HEK293T (cell line): ENCODE data around the gene DTYMK.

Source experiments
- CTCF ChIA-PET: fragments of 350-600 bp; formaldehyde crosslinking; extraction: SDS; loops from one replicate; lab custom pipeline; 2021; ENCODE audit warnings: antibody characterized with exemption, inconsistent platforms; lab: Yijun Ruan, JAX
- POLR2A ChIA-PET: fragments of 350-600 bp; formaldehyde crosslinking; extraction: SDS; loops from one replicate; lab custom pipeline; 2020; ENCODE audit warnings: antibody characterized with exemption, inconsistent platforms; lab: Yijun Ruan, JAX
- DNase-seq: peaks from one replicate; pipeline ENCODE4 v3.0.0; 2012; ENCODE audit warnings: mixed read lengths; ENCODE audit errors: extremely low spot score
- ARNT ChIP-seq: fragments of 450-650 bp; IDR thresholded peaks from 2 replicates; pipeline ENCODE4 v1.6.1; 2017; ENCODE audit warnings: mild to moderate bottlenecking
- BHLHE40 ChIP-seq: fragments of 450-650 bp; IDR thresholded peaks from 2 replicates; pipeline ENCODE4 v1.6.1; 2016; ENCODE audit warnings: mild to moderate bottlenecking, moderate library complexity, borderline replicate concordance
- CTBP1 ChIP-seq: fragments of 450-650 bp; IDR thresholded peaks from 2 replicates; pipeline ENCODE4 v1.6.1; 2016; ENCODE audit warnings: borderline replicate concordance
- ELF4 ChIP-seq: fragments of 450-650 bp; IDR thresholded peaks from 2 replicates; pipeline ENCODE4 v1.6.1; 2017; ENCODE audit warnings: antibody characterized with exemption
- FOXA1 ChIP-seq: fragments of 450-650 bp; IDR thresholded peaks from 2 replicates; pipeline ENCODE4 v1.6.1; 2016; ENCODE audit warnings: mild to moderate bottlenecking
- FOXK2 ChIP-seq: fragments of 450-650 bp; IDR thresholded peaks from 2 replicates; pipeline ENCODE4 v1.6.1; 2016; ENCODE audit warnings: mild to moderate bottlenecking
- FOXM1 ChIP-seq: fragments of 450-650 bp; IDR thresholded peaks from 2 replicates; pipeline ENCODE4 v1.6.1; 2017; ENCODE audit warnings: mild to moderate bottlenecking, borderline replicate concordance
- HDGF ChIP-seq: fragments of 450-650 bp; IDR thresholded peaks from 2 replicates; pipeline ENCODE4 v1.6.1; 2017; ENCODE audit warnings: antibody characterized with exemption, borderline replicate concordance
- L3MBTL2 ChIP-seq: fragments of 450-650 bp; conservative IDR thresholded peaks from 2 replicates; pipeline ENCODE4 v1.6.1; 2016; ENCODE audit warnings: mild to moderate bottlenecking
- LEF1 ChIP-seq: fragments of 450-650 bp; IDR thresholded peaks from 2 replicates; pipeline ENCODE4 v1.6.1; 2017; ENCODE audit warnings: mild to moderate bottlenecking, borderline replicate concordance
- NFRKB ChIP-seq: fragments of 450-650 bp; IDR thresholded peaks from 2 replicates; pipeline ENCODE4 v1.6.1; 2016; ENCODE audit warnings: mild to moderate bottlenecking, moderate library complexity
- SP1 ChIP-seq: fragments of 450-650 bp; IDR thresholded peaks from 2 replicates; pipeline ENCODE4 v1.6.1; 2017
- SUZ12 ChIP-seq: fragments of 450-650 bp; IDR thresholded peaks from 2 replicates; pipeline ENCODE4 v1.6.1; 2016; ENCODE audit warnings: mild to moderate bottlenecking
- TARDBP ChIP-seq: fragments of 450-650 bp; IDR thresholded peaks from 2 replicates; pipeline ENCODE4 v1.6.1; 2016
- ZNF384 ChIP-seq: fragments of 450-650 bp; IDR thresholded peaks from 2 replicates; pipeline ENCODE4 v1.6.1; 2016
- TF ChIP-seq, protein P1 (sequence below): fragments of 450-650 bp; IDR thresholded peaks from 2 replicates; pipeline ENCODE4 v1.6.1; 2016

The DTYMK gene

GRCh38 chr2:241689306-241689705 lies 2.7 kb upstream of the DTYMK start:
- no peak for DNase-seq
- TF ChIP-seq FOXK2, result no peak
- TF ChIP-seq ELF4, result no peak
- TF ChIP-seq, protein P1, sequence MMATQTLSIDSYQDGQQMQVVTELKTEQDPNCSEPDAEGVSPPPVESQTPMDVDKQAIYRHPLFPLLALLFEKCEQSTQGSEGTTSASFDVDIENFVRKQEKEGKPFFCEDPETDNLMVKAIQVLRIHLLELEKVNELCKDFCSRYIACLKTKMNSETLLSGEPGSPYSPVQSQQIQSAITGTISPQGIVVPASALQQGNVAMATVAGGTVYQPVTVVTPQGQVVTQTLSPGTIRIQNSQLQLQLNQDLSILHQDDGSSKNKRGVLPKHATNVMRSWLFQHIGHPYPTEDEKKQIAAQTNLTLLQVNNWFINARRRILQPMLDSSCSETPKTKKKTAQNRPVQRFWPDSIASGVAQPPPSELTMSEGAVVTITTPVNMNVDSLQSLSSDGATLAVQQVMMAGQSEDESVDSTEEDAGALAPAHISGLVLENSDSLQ, result no peak
- TF ChIP-seq SP1, result no peak
- no peak for TF ChIP-seq ZNF384
- TF ChIP-seq NFRKB, result no peak
- no peak for TF ChIP-seq L3MBTL2
- no peak for TF ChIP-seq ARNT
- TF ChIP-seq BHLHE40, result no peak
- ChIA-PET POLR2A (interaction anchor here (5.2 kb wide), 1 partner anchor 10 kb away, joined by 78 read pairs; the partner anchor contains the start of gene ING5), CTCF (no interaction called here)

DNA sequence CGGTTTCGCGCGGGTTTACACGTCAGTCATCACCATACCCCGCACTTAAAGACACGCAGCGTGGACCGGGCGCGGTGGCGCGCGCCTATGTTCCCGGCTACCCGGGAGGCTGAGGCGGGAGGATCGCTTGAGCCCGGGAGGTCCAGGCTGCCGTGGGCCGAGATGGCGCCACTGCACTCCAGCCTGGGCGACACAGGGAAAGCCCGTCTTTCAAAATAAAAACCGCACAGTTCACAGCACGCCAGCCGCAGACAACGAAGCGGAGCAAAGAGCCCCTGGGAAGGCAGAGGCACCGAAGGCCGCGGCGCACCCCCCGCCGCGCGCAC lies 328 bp downstream of the DTYMK start:
- no peak for DNase-seq
- TF ChIP-seq HDGF (no peak), ELF4 (no peak), NFRKB (no peak), SP1 (no peak), ZNF384 (no peak), FOXM1 (no peak), L3MBTL2 (no peak), FOXA1 (no peak), SUZ12 (no peak), FOXK2 (no peak), ARNT (no peak), LEF1 (no peak), CTBP1 (no peak), TARDBP (no peak), BHLHE40 (no peak)
- TF ChIP-seq, protein P1, result no peak
- ChIA-PET CTCF (interaction anchor here (2.1 kb wide), 1 partner anchor 10 kb away, joined by 4 read pairs; no protein-coding TSS in a partner anchor), POLR2A (interaction anchor here (0.6 to 5.2 kb wide), 20 partner anchors 8 to 193 kb away, joined by 3 to 78 read pairs (median 4); partner anchors contain the start of genes ATG4B, D2HGDH, ING5 and THAP4)

DNA sequence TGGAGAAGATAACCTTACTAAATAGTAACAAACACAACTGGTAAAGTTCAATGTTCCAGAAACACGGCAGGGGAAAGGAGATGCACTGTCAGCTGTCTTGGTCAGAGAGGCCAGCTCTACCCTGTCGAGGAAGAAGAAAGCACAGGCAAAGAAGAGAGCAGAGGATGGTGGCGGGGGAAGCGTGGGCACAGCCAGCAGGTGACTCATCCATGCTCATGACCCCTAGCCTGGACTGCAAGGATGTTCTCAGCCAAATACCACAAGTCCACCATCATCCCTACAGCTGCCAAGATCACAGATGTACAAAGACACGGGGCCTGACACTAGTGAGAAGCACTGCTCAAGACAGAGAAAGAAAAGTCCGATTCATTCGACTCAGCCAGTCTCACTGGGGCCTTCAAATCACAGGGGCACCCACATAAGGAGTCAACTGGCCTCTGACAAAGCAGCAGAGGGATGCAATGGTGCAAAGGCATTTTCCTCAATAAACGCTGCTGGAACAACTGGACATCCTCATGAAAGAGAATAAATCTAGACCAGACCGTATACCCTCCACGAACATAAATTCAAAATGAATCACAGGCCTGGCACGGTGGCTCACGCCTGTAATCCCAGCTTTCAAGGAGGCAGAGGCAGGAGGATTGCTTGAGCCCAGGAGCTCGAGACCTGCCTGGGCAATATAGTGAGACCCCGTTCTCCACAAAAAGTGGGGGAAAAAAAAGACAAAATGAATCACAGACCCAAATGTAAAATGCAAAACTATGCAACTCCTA lies 5.6 kb downstream of the DTYMK start:
- POLR2A ChIA-PET, result no interaction called here
- TF ChIP-seq TARDBP (no peak), ARNT (no peak), HDGF (no peak)
- CTCF ChIA-PET, result interaction anchor here (0.6 kb wide), 1 partner anchor 248 kb away, joined by 3 read pairs; no protein-coding TSS in a partner anchor
- no peak for DNase-seq

DNA sequence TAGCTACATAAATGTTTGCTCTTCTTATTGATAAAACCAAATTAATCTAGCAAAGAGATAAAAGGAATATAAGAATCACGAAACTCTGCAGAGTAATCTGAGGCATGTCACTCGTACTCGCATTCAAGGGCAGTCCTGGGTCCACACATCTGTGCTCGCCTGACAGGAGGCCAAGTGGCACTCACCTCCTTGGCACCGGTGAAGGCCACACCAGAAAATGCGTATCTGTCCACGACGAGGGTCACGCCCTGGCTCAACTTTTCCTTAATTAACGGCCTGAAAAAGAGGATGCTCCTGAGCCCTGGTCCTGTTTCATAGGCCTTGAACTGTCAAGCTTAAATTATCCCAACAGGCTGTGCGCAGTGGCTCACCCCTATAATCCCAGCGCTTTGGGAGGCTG lies 6.6 kb downstream of the DTYMK start:
- TF ChIP-seq FOXA1 (no peak), ELF4 (no peak), TARDBP (no peak), LEF1 (no peak), HDGF (no peak), ARNT (no peak), CTBP1 (no peak), SP1 (no peak), SUZ12 (no peak), ZNF384 (no peak), FOXM1 (no peak), NFRKB (no peak), L3MBTL2 (no peak), FOXK2 (no peak)
- CTCF ChIA-PET, result no interaction called here
- no peak for DNase-seq
- POLR2A ChIA-PET, result interaction anchor here (1.2 kb wide), 1 partner anchor 9 kb away, joined by 4 read pairs; no protein-coding TSS in a partner anchor

GRCh38 chr2:241678784-241679540 lies 7.7 kb downstream of the DTYMK start:
- ChIA-PET POLR2A (interaction anchor here (1.2 kb wide), 2 partner anchors 8 kb away, joined by 3 to 4 read pairs; partner anchors contain the start of gene DTYMK), CTCF (no interaction called here)
- TF ChIP-seq SUZ12, result no peak
- no peak for TF ChIP-seq FOXK2
- TF ChIP-seq TARDBP, result no peak
- no peak for TF ChIP-seq FOXM1
- no peak for TF ChIP-seq ZNF384
- TF ChIP-seq SP1, result no peak
- no peak for TF ChIP-seq NFRKB
- TF ChIP-seq, protein P1, result no peak
- TF ChIP-seq ARNT, result no peak
- no peak for TF ChIP-seq ELF4
- no peak for TF ChIP-seq L3MBTL2
- no peak for TF ChIP-seq LEF1
- TF ChIP-seq FOXA1, result no peak
- TF ChIP-seq CTBP1, result no peak
- TF ChIP-seq BHLHE40, result no peak
- TF ChIP-seq HDGF, result no peak

More at GRCh38 chr2:241678784-241679540, 7.7 kb downstream of the DTYMK start:
- DNase-seq, result no peak
